H9 (cell line): ENCODE measurements around the gene KCNH1. TPM values are rescaled to one million over a fixed set of nuclear protein-coding genes. Genes with fewer than 3 reads are reported as not detected.

Experiments
- DNase-seq: peaks from one replicate; pipeline ENCODE4 v3.0.0-alpha.2; 2017
- H2AFZ ChIP-seq: one replicate; pipeline ENCODE4 v1.6.1; 2013; ENCODE audit warnings: mild to moderate bottlenecking, low read length, control low read depth, moderate library complexity
- H2AK5ac ChIP-seq: 2 replicates; pipeline ENCODE4 v1.6.1; 2013; ENCODE audit warnings: low read length, control low read depth, mixed read lengths; ENCODE audit not compliant: insufficient read length
- H2BK120ac ChIP-seq: one replicate; pipeline ENCODE4 v1.6.1; 2013; ENCODE audit warnings: low read depth, mild to moderate bottlenecking, low read length, control low read depth, inconsistent platforms; ENCODE audit not compliant: poor library complexity, severe bottlenecking
- H2BK12ac ChIP-seq: 2 replicates; pipeline ENCODE4 v1.6.1; 2013; ENCODE audit warnings: low read length, control low read depth, mixed read lengths, low read depth; ENCODE audit not compliant: insufficient read length
- H2BK15ac ChIP-seq: 2 replicates; pipeline ENCODE4 v1.6.1; 2013; ENCODE audit warnings: low read depth, low read length, control low read depth
- H2BK20ac ChIP-seq: one replicate; pipeline ENCODE4 v1.6.1; 2013; ENCODE audit warnings: low read depth, mild to moderate bottlenecking, low read length, control low read depth, inconsistent platforms; ENCODE audit not compliant: poor library complexity, severe bottlenecking
- H2BK5ac ChIP-seq: 2 replicates; pipeline ENCODE4 v1.6.1; 2013; ENCODE audit warnings: low read length, control low read depth, mixed read lengths; ENCODE audit not compliant: insufficient read length
- H3K14ac ChIP-seq: 2 replicates; pipeline ENCODE4 v1.6.1; 2013; ENCODE audit warnings: low read length, control low read depth; ENCODE audit not compliant: insufficient read depth
- H3K18ac ChIP-seq: 2 replicates; pipeline ENCODE4 v1.6.1; 2013; ENCODE audit warnings: low read depth, mild to moderate bottlenecking, mixed read lengths, low read length, control low read depth; ENCODE audit not compliant: insufficient read length
- H3K23ac ChIP-seq: 2 replicates; pipeline ENCODE4 v1.6.1; 2013; ENCODE audit warnings: low read length, control low read depth, mixed read lengths, low read depth; ENCODE audit not compliant: insufficient read length
- H3K23me2 ChIP-seq: 2 replicates; pipeline ENCODE4 v1.6.1; 2013; ENCODE audit warnings: low read depth, mild to moderate bottlenecking, mixed read lengths, low read length, control low read depth; ENCODE audit not compliant: insufficient read length, poor library complexity, severe bottlenecking
- H3K27ac ChIP-seq: 2 replicates; pipeline ENCODE4 v1.5.1; 2013; ENCODE audit warnings: low read length, control low read depth, mixed read lengths, low read depth; ENCODE audit not compliant: insufficient read length
- H3K27me3 ChIP-seq: 2 replicates; pipeline ENCODE4 v1.6.1; 2013; ENCODE audit warnings: low read length, control low read depth, inconsistent platforms; ENCODE audit not compliant: insufficient read depth
- H3K4ac ChIP-seq: 2 replicates; pipeline ENCODE4 v1.6.1; 2013; ENCODE audit warnings: low read depth, mild to moderate bottlenecking, control low read depth, inconsistent platforms, low read length, moderate library complexity
- H3K4me1 ChIP-seq: 2 replicates; pipeline ENCODE4 v1.6.1; 2013; ENCODE audit warnings: low read length, control low read depth, inconsistent platforms; ENCODE audit not compliant: insufficient read depth
- H3K4me2 ChIP-seq: 2 replicates; pipeline ENCODE4 v1.6.1; 2013; ENCODE audit warnings: low read length, control low read depth, mixed read lengths; ENCODE audit not compliant: insufficient read length, insufficient read depth
- H3K56ac ChIP-seq: 2 replicates; pipeline ENCODE4 v1.6.1; 2013; ENCODE audit warnings: low read depth, mild to moderate bottlenecking, mixed read lengths, low read length, control low read depth; ENCODE audit not compliant: insufficient read length
- H3K79me1 ChIP-seq: 2 replicates; pipeline ENCODE4 v1.6.1; 2013; ENCODE audit warnings: low read depth, mild to moderate bottlenecking, moderate library complexity, low read length, control low read depth, inconsistent platforms; ENCODE audit not compliant: insufficient read depth, poor library complexity, severe bottlenecking
- H3K79me2 ChIP-seq: 2 replicates; pipeline ENCODE4 v1.6.1; 2013; ENCODE audit warnings: low read length, control low read depth, inconsistent platforms; ENCODE audit not compliant: insufficient read depth
- H3K9ac ChIP-seq: 2 replicates; pipeline ENCODE4 v1.6.1; 2013; ENCODE audit warnings: low read length, control low read depth, mixed read lengths; ENCODE audit not compliant: insufficient read length; ENCODE audit errors: extremely low read depth
- H3K9me3 ChIP-seq: one replicate; pipeline ENCODE4 v1.6.1; 2013; ENCODE audit warnings: low read depth, low read length, inconsistent platforms; ENCODE audit not compliant: control insufficient read depth
- H3T11ph ChIP-seq: one replicate; pipeline ENCODE4 v1.6.1; 2013; ENCODE audit warnings: mild to moderate bottlenecking, low read length, control low read depth, inconsistent platforms
- H4K20me1 ChIP-seq: one replicate; pipeline ENCODE4 v1.6.1; 2013; ENCODE audit not compliant: control insufficient read depth, insufficient read length, insufficient read depth
- H4K5ac ChIP-seq: 2 replicates; pipeline ENCODE4 v1.6.1; 2013; ENCODE audit warnings: low read depth, mild to moderate bottlenecking, mixed read lengths, low read length, control low read depth; ENCODE audit not compliant: insufficient read length
- H4K8ac ChIP-seq: replicated peaks from 2 replicates; pipeline ENCODE4 v1.6.1; 2013; ENCODE audit warnings: low read length, control low read depth, mixed read lengths, low read depth; ENCODE audit not compliant: insufficient read length
- H4K91ac ChIP-seq: 2 replicates; pipeline ENCODE4 v1.6.1; 2013; ENCODE audit warnings: low read depth, mild to moderate bottlenecking, moderate library complexity, mixed read lengths, low read length, control low read depth; ENCODE audit not compliant: insufficient read length
- H3K27ac Mint-ChIP-seq, 3 experiments: 2 replicates in 2 of 3; 3 replicates in 1 of 3; pipeline ENCODE4 v1.8.0; 2020 to 2021; ENCODE audit warnings: mixed read lengths in 3 of 3, mild to moderate bottlenecking in 1 of 3, moderate library complexity in 1 of 3
- H3K27me3 Mint-ChIP-seq: 2 replicates; pipeline ENCODE4 v1.8.0; 2021; ENCODE audit warnings: low read depth, mild to moderate bottlenecking, moderate library complexity, mixed read lengths
- H3K36me3 Mint-ChIP-seq, 3 experiments: 2 replicates in 2 of 3; 3 replicates in 1 of 3; pipeline ENCODE4 v1.8.0; 2020 to 2021; ENCODE audit warnings: low read depth in 3 of 3, mixed read lengths in 3 of 3; ENCODE audit not compliant: insufficient read depth in 1 of 3
- H3K4me1 Mint-ChIP-seq, 2 experiments: 2 replicates each; pipeline ENCODE4 v1.8.0; 2020; ENCODE audit warnings: mixed read lengths in 2 of 2
- H3K4me3 Mint-ChIP-seq, 2 experiments: 2 replicates in 1 of 2; 3 replicates in 1 of 2; pipeline ENCODE4 v1.8.0; 2020 to 2021; ENCODE audit warnings: mild to moderate bottlenecking in 2 of 2, mixed read lengths in 2 of 2, moderate library complexity in 1 of 2
- H3K9me3 Mint-ChIP-seq, 2 experiments: 2 replicates in 1 of 2; 3 replicates in 1 of 2; pipeline ENCODE4 v1.8.0; 2020; ENCODE audit warnings: mild to moderate bottlenecking in 2 of 2, mixed read lengths in 2 of 2, moderate library complexity in 1 of 2
- CTCF ChIP-seq: fragments of 200-600 bp; sonication (generic); conservative IDR thresholded peaks from 3 replicates; pipeline ENCODE4 v1.8.0; 2021; ENCODE audit warnings: antibody characterized with exemption, mild to moderate bottlenecking
- WGBS: extraction: QIAGEN DNeasy Blood & Tissue Kit; methylation state at CpG from one replicate; pipeline ENCODE4 v1.1.7; 2013; ENCODE audit warnings: missing lambda C conversion rate, low lambda C conversion rate, mixed read lengths; ENCODE audit not compliant: insufficient read length; ENCODE audit errors: extremely low coverage; 5-methylcytosine and 5-hydroxymethylcytosine counted together
- total RNA-seq: library from RNA; stranded (reverse); gene quantifications from 2 replicates; pipeline ENCODE4 v1.2.1, GENCODE V29; 2021

Gene KCNH1
- total RNA-seq, 1 experiment from 2014 or later = 0.11 TPM

GRCh38 chr1:210743038-210743437, 390.9 kb downstream of the KCNH1 start:
- no peaks in the 10 kb centered on the region for H3K4me1 ChIP-seq
- no peak for TF ChIP-seq CTCF
- no peak overlapping the region for H2BK12ac ChIP-seq
- no peaks in the 10 kb centered on the region for H3K79me1 ChIP-seq
- H2BK15ac ChIP-seq = no peak overlapping the region
- H2AK5ac ChIP-seq = no peak overlapping the region
- no peak overlapping the region for H2BK120ac ChIP-seq
- no peak for DNase-seq
- H3K9ac ChIP-seq = no peak overlapping the region
- H4K8ac ChIP-seq = no peak overlapping the region
- no peaks in the 10 kb centered on the region for H3K79me2 ChIP-seq
- H3K23me2 ChIP-seq = no peaks in the 10 kb centered on the region
- no CpG with 5 or more reads among the region's 3 CpGs for WGBS
- Mint-ChIP-seq H3K4me1 (peaks cover 0 to 4% of the 10 kb centered on the region in 2 experiments; a peak in 1 of 4 replicates), H3K27ac (no peak overlapping the region), H3K9me3 (no peaks in the 10 kb centered on the region), H3K4me3 (no peak overlapping the region), H3K36me3 (no peaks in the 10 kb centered on the region), H3K27me3 (no peaks in the 10 kb centered on the region)
- H3K9me3 ChIP-seq = no peaks in the 10 kb centered on the region
- H4K91ac ChIP-seq = no peak overlapping the region
- no peak overlapping the region for H2BK5ac ChIP-seq
- H3K27me3 ChIP-seq = no peaks in the 10 kb centered on the region
- no peak overlapping the region for H3K4ac ChIP-seq
- no peak overlapping the region for H2AFZ ChIP-seq
- no peak overlapping the region for H3K14ac ChIP-seq
- H3K27ac ChIP-seq = no peak overlapping the region
- no peak overlapping the region for H3K4me2 ChIP-seq
- H3T11ph ChIP-seq = no peak overlapping the region
- H2BK20ac ChIP-seq = no peak overlapping the region
- no peak overlapping the region for H3K18ac ChIP-seq
- no peak overlapping the region for H3K23ac ChIP-seq
- no peaks in the 10 kb centered on the region for H4K20me1 ChIP-seq
- no peak overlapping the region for H4K5ac ChIP-seq
- no peak overlapping the region for H3K56ac ChIP-seq
